HL-60 (cell line): Measurements from ENCODE around the gene VTI1A.

ENCODE experiments used
- DNase-seq, 2 experiments: peaks; one replicate each; pipeline ENCODE4 v3.0.0-alpha.2; 2010 to 2020; ENCODE audit warnings: low read depth in 1 of 2, low spot score in 1 of 2
- H3K27ac ChIP-seq: fragments of 250-450 bp; sonication (Bioruptor Pico); replicated peaks from 2 replicates; pipeline ENCODE4 v1.5.1; 2020; ENCODE audit warnings: mild to moderate bottlenecking, moderate library complexity
- H3K27me3 ChIP-seq: fragments of 250-450 bp; sonication (Bioruptor Pico); 2 replicates; pipeline ENCODE4 v1.5.1; 2021; ENCODE audit warnings: mild to moderate bottlenecking, moderate library complexity; ENCODE audit not compliant: insufficient read depth, poor library complexity, severe bottlenecking
- H3K4me3 ChIP-seq: replicated peaks from 2 replicates; pipeline ENCODE4 v1.5.1; 2011; ENCODE audit warnings: mild to moderate bottlenecking, control low read depth, low read length; ENCODE audit not compliant: insufficient read depth
- GABPA ChIP-seq: IDR thresholded peaks from 2 replicates; pipeline ENCODE4 v1.6.1; 2012; ENCODE audit warnings: low read depth
- POLR2AphosphoS5 ChIP-seq: IDR thresholded peaks from 2 replicates; pipeline ENCODE4 v1.6.1; 2012; ENCODE audit warnings: low read depth
- SPI1 ChIP-seq: IDR thresholded peaks from 2 replicates; pipeline ENCODE4 v1.6.1; 2012; ENCODE audit warnings: low read depth, mild to moderate bottlenecking, borderline replicate concordance
- TF ChIP-seq, protein P1 (sequence below): IDR thresholded peaks from 2 replicates; pipeline ENCODE4 v1.6.1; 2012; ENCODE audit warnings: low read depth; ENCODE audit not compliant: insufficient replicate concordance
- TF ChIP-seq, protein P2 (sequence below): IDR thresholded peaks from one replicate; pipeline ENCODE4 v1.5.1; 2011; ENCODE audit warnings: low read length, control low read depth, inconsistent platforms; ENCODE audit not compliant: insufficient read depth

Gene VTI1A

DNA sequence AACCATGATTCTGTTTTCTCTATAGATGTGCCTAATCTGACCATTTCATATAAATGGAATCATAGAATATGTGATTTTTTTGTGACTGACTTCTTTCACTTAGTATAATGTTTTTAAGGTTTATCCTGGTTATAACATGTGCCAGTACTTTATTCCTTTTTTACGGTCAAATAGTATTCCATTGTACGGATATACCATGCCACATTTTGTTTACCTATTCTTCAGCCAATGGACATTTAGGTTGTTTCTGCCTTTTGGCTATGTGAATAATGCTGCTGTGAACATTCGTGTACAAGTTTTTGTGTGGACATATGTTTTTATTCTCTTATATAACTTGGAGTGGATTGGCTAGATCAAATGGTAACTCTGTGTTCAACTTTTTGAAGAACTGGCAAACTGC is 324.7 kb downstream of the VTI1A start:
- no peak for DNase-seq
- no peak for TF ChIP-seq SPI1
- TF ChIP-seq POLR2AphosphoS5: no peak
- TF ChIP-seq GABPA: no peak
- TF ChIP-seq, protein P1, sequence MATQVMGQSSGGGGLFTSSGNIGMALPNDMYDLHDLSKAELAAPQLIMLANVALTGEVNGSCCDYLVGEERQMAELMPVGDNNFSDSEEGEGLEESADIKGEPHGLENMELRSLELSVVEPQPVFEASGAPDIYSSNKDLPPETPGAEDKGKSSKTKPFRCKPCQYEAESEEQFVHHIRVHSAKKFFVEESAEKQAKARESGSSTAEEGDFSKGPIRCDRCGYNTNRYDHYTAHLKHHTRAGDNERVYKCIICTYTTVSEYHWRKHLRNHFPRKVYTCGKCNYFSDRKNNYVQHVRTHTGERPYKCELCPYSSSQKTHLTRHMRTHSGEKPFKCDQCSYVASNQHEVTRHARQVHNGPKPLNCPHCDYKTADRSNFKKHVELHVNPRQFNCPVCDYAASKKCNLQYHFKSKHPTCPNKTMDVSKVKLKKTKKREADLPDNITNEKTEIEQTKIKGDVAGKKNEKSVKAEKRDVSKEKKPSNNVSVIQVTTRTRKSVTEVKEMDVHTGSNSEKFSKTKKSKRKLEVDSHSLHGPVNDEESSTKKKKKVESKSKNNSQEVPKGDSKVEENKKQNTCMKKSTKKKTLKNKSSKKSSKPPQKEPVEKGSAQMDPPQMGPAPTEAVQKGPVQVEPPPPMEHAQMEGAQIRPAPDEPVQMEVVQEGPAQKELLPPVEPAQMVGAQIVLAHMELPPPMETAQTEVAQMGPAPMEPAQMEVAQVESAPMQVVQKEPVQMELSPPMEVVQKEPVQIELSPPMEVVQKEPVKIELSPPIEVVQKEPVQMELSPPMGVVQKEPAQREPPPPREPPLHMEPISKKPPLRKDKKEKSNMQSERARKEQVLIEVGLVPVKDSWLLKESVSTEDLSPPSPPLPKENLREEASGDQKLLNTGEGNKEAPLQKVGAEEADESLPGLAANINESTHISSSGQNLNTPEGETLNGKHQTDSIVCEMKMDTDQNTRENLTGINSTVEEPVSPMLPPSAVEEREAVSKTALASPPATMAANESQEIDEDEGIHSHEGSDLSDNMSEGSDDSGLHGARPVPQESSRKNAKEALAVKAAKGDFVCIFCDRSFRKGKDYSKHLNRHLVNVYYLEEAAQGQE: no peak
- TF ChIP-seq, protein P2, sequence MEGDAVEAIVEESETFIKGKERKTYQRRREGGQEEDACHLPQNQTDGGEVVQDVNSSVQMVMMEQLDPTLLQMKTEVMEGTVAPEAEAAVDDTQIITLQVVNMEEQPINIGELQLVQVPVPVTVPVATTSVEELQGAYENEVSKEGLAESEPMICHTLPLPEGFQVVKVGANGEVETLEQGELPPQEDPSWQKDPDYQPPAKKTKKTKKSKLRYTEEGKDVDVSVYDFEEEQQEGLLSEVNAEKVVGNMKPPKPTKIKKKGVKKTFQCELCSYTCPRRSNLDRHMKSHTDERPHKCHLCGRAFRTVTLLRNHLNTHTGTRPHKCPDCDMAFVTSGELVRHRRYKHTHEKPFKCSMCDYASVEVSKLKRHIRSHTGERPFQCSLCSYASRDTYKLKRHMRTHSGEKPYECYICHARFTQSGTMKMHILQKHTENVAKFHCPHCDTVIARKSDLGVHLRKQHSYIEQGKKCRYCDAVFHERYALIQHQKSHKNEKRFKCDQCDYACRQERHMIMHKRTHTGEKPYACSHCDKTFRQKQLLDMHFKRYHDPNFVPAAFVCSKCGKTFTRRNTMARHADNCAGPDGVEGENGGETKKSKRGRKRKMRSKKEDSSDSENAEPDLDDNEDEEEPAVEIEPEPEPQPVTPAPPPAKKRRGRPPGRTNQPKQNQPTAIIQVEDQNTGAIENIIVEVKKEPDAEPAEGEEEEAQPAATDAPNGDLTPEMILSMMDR: no peak
- Histone ChIP-seq H3K27me3 (no peaks in the 10 kb centered on the region), H3K27ac (no peak overlapping the region), H3K4me3 (no peak overlapping the region)

GRCh38 chr10:112773783-112774182 is 326.8 kb downstream of the VTI1A start:
- no peaks in the 10 kb centered on the region for H3K27me3 ChIP-seq
- DNase-seq: no peak
- no peak overlapping the region for H3K4me3 ChIP-seq
- H3K27ac ChIP-seq: no peak overlapping the region
- TF ChIP-seq, protein P1: no peak
- TF ChIP-seq GABPA: no peak
- TF ChIP-seq, protein P2: no peak
- TF ChIP-seq POLR2AphosphoS5: no peak

- no peak for TF ChIP-seq GABPA
- TF ChIP-seq, protein P1: no peak
- no peak for TF ChIP-seq SPI1
- no peak for TF ChIP-seq POLR2AphosphoS5
- TF ChIP-seq, protein P2: no peak
- Histone ChIP-seq H3K27me3 (no peaks in the 10 kb centered on the region), H3K4me3 (no peak overlapping the region), H3K27ac (no peak overlapping the region)
- DNase-seq: no peak
These were observed 327.2 kb downstream of the VTI1A start for GRCh38 chr10:112774210-112774609.
